Activated naive CD8-positive, alpha-beta T cell treated with anti-CD3 and anti-CD28 coated beads, Interleukin-2, amount 10 ng/mL, durations not matched to agents 7 days and 5 days (primary cell): ENCODE data around the gene MMAB. TPM values are rescaled to one million over a fixed set of nuclear protein-coding genes. Genes with fewer than 3 reads are reported as not detected.

Experiments used
- ATAC-seq: fragments of 150-1000 bp; cut with Tn5 transposase; one replicate; pipeline ENCODE4 v1.10.0; 2021; ENCODE audit warnings: low read depth, moderate library complexity
- POLR2A ChIA-PET: fragments of 350-600 bp; sonication (Branson Sonifier 250); formaldehyde crosslinking; loops from one replicate; lab custom pipeline; 2021; ENCODE audit warnings: antibody characterized with exemption; lab: Charles Lee
- DNase-seq: peaks from one replicate; pipeline ENCODE4 v3.0.0; 2021
- H3K27ac Mint-ChIP-seq: one replicate; pipeline ENCODE4 v1.8.0; 2022; ENCODE audit warnings: mild to moderate bottlenecking, mixed read lengths
- H3K27me3 Mint-ChIP-seq: one replicate; pipeline ENCODE4 v1.8.0; 2022; ENCODE audit warnings: mild to moderate bottlenecking, moderate library complexity, mixed read lengths
- H3K36me3 Mint-ChIP-seq: one replicate; pipeline ENCODE4 v1.8.0; 2021; ENCODE audit warnings: mild to moderate bottlenecking, mixed read lengths
- H3K4me1 Mint-ChIP-seq: one replicate; pipeline ENCODE4 v1.8.0; 2021; ENCODE audit warnings: mixed read lengths
- H3K4me3 Mint-ChIP-seq: one replicate; pipeline ENCODE4 v1.8.0; 2022; ENCODE audit warnings: mild to moderate bottlenecking, moderate library complexity, mixed read lengths
- H3K9me3 Mint-ChIP-seq: one replicate; pipeline ENCODE4 v1.8.0; 2021; ENCODE audit warnings: mixed read lengths
- total RNA-seq, 2 experiments: library from RNA; stranded (reverse); gene quantifications; one replicate each; pipeline ENCODE4 v1.2.3, GENCODE V29; 2021

The MMAB gene
- total RNA-seq, 2 experiments from 2014 or later: 31.8 to 32.4 TPM

DNA sequence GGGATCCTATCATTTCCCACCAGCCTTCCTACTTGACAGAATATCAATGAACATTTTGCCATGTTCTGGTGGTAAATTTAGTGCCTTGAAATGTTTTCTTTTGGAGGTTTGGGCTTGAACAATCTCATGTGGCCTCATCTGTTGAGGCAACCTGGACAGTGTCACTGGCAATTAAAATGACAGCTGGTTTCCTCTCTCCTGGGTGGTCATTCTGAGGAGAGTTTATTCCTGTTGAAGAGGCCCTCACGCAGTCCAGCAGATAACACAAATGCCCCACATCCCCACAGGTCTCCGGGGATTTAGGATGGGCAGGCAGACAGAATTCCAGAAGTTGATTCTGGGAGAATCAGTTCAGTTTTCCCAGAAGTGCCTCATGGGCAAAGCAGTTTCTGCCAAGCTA is 41.9 kb downstream of the MMAB start:
- Mint-ChIP-seq H3K4me1 (no peaks in the 10 kb centered on the region), H3K36me3 (peaks cover 2% of the 10 kb centered on the region), H3K9me3 (no peaks in the 10 kb centered on the region), H3K27me3 (no peaks in the 10 kb centered on the region), H3K4me3 (no peak overlapping the region), H3K27ac (no peak overlapping the region)
- ATAC-seq (no peak), DNase-seq (no peak)
- POLR2A ChIA-PET: no interaction called here

DNA sequence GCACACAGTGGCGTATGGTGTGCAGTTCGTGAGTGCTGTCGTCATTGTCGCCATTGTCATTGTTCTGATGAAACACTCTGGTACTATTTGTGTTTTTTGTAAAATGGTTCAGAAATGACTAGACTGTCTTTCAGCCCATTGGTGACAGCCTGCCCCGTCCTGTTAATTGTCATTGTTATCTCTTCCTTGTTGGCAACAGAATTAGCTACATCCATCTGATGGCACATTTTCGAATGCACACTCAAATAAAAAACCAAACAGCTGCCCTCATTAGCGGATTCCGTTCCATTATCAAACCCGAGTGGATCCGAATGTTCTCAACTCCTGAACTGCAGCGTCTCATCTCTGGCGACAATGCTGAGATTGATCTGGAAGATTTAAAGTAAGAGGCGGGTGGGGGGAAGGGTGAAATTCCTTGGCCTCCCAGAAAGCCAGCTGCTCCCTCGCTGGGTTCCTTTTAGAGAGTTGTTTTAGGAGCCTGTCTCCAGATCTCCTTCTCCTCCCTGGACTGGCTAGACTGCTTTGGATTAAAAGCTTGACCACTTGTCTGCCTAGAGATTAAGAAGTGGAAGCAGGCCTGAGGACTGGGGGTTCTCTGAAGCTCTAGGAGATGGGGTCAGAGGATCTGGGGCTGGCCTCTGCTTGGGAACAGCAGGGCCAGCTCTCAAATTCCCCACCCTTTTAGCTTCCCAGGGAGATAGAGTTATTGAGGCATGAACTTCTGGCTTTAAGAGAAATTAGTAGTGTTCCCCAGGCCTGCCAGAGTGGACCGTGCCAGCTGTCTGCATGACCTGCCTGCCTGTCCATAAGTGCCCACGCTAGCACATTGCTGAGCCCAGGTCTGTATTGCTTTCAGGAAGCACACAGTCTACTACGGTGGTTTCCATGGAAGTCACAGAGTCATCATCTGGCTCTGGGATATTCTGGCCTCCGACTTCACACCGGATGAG is 43.3 kb downstream of the MMAB start:
- DNase-seq (no peak), ATAC-seq (no peak)
- no peaks in the 10 kb centered on the region for H3K27me3 Mint-ChIP-seq
- H3K4me3 Mint-ChIP-seq: no peak overlapping the region
- H3K4me1 Mint-ChIP-seq: no peaks in the 10 kb centered on the region
- H3K36me3 Mint-ChIP-seq: peaks cover 2% of the 10 kb centered on the region
- POLR2A ChIA-PET: no interaction called here
- H3K27ac Mint-ChIP-seq: no peak overlapping the region
- no peaks in the 10 kb centered on the region for H3K9me3 Mint-ChIP-seq

DNA sequence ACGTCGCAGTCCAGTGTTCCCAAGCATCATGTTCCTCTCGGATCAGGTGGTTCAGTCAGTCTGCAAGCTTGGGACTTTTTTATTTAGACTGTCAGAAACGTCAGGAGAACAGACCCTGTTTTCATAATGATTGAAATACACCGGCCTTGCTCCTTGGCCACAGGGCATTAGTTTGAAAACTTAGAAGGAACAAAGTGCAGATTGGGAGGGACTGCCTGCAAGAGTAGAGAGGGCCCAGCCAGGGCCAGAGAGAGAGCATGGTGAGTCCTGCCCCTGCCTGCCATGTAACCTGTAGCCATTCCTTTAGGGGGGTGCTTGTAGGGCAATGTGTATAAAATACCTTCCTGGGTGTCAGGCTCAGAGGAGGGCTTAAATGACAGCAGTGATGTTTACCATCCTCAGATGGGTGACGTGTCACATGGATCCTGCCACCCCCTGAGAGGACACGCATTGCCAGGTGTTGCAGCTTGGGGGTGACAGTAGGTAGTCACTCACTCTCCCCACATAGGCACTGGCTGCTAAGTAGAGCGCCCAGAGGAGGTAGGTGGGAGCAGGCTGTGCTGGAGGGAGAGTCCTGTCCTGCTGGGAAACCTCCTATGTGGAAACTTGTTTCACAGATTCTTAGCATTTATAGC is 45.7 kb downstream of the MMAB start:
- H3K9me3 Mint-ChIP-seq: no peaks in the 10 kb centered on the region
- no peak overlapping the region for H3K27ac Mint-ChIP-seq
- DNase-seq: no peak
- H3K36me3 Mint-ChIP-seq: peaks cover 2% of the 10 kb centered on the region
- H3K27me3 Mint-ChIP-seq: no peaks in the 10 kb centered on the region
- H3K4me1 Mint-ChIP-seq: no peaks in the 10 kb centered on the region
- POLR2A ChIA-PET: no interaction called here
- no peak for ATAC-seq
- no peak overlapping the region for H3K4me3 Mint-ChIP-seq

DNA sequence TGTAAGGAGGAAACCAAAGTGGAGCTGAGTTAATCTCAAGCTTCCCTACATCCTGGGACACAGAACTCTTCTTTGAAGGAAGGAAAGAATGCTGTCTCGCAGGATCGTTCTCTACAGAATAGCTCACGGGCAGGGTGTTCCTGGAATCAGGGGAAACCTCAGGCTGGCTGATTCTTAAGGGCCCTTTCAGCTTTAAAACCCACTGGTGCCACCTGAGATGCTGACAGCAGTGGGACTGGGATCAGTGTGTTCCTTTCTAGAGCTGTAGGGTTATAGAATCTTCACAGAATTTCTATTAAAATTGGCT is 48.1 kb downstream of the MMAB start:
- Mint-ChIP-seq H3K9me3 (no peaks in the 10 kb centered on the region), H3K36me3 (peaks cover 3% of the 10 kb centered on the region), H3K27me3 (no peaks in the 10 kb centered on the region), H3K4me1 (no peaks in the 10 kb centered on the region), H3K27ac (no peak overlapping the region), H3K4me3 (no peak overlapping the region)
- no peak for ATAC-seq
- DNase-seq: no peak
- POLR2A ChIA-PET: no interaction called here

DNA sequence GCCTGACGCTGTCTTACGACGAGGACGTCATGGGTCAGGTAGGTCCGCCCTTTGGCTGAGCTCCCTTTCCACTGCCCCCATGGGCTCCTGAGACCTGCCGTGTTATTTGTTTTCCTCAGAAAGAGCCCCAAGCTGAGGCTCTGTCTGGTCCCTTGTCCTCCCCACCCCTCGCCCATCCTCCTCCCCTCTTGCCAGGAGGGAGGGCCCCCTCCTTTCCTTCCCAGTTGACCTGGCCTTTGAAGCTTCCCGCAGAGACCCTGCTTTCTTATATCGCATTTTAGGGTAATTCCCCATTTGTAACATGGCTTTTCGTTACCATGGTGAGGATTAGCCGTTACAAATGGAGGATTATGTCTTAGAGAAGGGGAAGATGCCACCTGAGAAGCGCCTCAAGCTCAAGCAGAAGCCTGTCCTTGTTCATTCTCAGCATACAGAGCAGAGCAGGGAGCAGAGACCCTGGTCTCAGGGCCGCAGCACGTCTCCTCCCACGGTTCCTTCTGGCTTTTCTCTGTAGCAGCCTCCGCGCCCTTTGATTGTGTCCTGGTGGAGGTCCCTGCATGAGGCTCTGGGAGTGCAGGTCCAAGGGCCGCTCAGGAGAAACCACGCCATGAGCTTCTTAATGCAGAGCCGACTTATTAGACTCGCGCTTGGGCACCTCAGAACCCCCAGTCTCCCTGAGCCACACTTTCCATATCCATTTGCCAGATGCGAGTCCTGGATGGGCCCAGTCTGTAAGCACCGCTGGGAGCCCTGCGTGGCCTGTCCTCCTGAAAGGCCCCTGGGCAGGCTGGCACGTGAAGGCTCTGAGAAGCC is 48.6 kb downstream of the MMAB start:
- Mint-ChIP-seq H3K27me3 (no peaks in the 10 kb centered on the region), H3K36me3 (peaks cover 3% of the 10 kb centered on the region)
- POLR2A ChIA-PET: no interaction called here

DNA sequence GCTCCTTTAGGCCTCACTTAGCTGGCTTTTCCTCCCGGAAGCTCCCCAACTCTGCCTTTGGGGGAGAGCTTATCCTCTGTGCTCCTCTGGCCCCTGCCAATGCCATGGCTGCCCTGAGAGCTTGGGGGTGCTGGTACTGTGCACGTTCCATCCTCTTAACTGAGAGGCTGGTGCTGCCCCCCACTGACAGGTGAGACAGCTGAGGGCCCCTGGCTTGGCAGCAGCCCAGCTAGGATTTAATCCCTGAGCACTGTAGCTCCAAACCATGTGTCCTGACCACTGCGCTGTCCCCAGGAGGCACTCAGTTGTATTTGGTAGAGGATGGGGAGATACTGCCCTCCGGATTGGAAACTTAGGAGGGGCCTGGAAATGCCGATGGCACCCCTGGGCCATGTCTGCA is 49.8 kb downstream of the MMAB start:
- Mint-ChIP-seq H3K36me3 (peaks cover 3% of the 10 kb centered on the region), H3K9me3 (no peaks in the 10 kb centered on the region), H3K4me3 (no peak overlapping the region), H3K4me1 (no peaks in the 10 kb centered on the region), H3K27me3 (no peaks in the 10 kb centered on the region), H3K27ac (no peak overlapping the region)
- DNase-seq (no peak), ATAC-seq (no peak)
- POLR2A ChIA-PET: no interaction called here

More for the DNA sequence above, 48.6 kb downstream of the MMAB start:
- DNase-seq (no peak), ATAC-seq (no peak)
- no peak overlapping the region for H3K27ac Mint-ChIP-seq
- H3K9me3 Mint-ChIP-seq: no peaks in the 10 kb centered on the region
- no peak overlapping the region for H3K4me3 Mint-ChIP-seq
- no peaks in the 10 kb centered on the region for H3K4me1 Mint-ChIP-seq

DNA sequence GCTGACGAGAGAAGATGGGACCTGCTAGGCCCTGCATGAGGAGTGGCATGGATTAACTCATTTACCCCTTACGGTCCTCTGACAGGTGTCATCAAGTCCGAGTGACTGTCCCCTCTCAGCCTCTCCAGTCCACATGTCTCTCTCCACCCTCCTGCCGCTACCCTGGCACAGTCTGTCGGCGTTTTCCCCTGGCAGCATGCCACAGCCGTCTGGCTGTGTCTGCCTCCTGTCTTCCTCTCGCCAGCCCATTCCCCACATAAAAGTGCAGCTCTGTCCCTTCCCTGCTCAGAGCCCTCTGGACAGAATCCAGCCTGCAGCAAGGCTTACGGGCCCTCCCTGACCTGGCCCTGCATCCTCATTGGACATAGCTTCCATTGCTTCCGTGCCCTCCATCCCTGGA is 50.2 kb downstream of the MMAB start:
- Mint-ChIP-seq H3K4me1 (no peaks in the 10 kb centered on the region), H3K27ac (no peak overlapping the region), H3K36me3 (peaks cover 3% of the 10 kb centered on the region), H3K9me3 (no peaks in the 10 kb centered on the region), H3K27me3 (no peaks in the 10 kb centered on the region), H3K4me3 (no peak overlapping the region)
- DNase-seq: no peak
- POLR2A ChIA-PET: no interaction called here
- no peak for ATAC-seq

DNA sequence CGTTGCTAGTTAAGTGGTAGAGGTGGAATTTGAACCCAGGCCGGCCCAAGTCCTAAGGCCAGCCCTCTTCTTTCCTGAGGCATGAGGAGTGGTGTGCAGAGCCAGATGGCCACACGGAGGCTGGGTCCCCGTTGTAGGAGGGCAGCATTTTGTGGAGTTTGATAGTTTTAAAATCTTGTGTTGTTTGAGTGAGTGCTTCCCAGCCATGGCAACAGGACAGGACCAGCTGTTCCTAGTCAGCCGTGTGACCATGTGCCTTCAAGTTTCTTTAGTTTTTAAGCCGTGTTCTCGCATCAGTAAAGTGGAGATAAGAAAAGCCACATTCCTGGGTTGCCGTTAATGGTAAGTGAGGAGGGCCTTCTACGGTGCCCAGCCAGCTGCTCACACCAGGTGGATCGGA is 51.5 kb downstream of the MMAB start:
- no peaks in the 10 kb centered on the region for H3K9me3 Mint-ChIP-seq
- no peaks in the 10 kb centered on the region for H3K4me1 Mint-ChIP-seq
- no peak overlapping the region for H3K27ac Mint-ChIP-seq
- no peak for DNase-seq
- H3K4me3 Mint-ChIP-seq: no peak overlapping the region
- POLR2A ChIA-PET: interaction anchor here (0.6 kb wide), 1 partner anchor 147 kb away, joined by 3 read pairs; no protein-coding TSS in a partner anchor
- no peaks in the 10 kb centered on the region for H3K27me3 Mint-ChIP-seq
- no peak for ATAC-seq
- H3K36me3 Mint-ChIP-seq: peaks cover 4% of the 10 kb centered on the region

DNA sequence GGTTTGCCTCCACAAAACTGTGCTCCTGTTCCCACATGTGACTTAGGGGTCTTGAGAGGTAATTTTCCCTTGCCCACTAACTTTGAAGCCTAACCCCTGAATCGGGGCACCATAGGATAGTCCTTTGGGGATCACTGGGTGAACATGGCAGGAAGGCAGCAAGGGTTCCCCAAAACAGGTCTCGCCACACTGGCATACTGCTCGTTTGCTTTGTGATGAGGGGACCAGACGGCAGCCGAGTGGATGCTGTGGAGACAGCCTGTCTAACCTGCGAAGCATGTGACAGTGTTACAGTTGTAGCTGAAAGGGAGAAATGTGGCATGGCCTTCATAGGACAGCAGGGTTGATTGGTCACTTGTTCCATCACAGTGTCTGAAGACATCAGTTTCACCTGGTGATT is 53.5 kb downstream of the MMAB start:
- no peaks in the 10 kb centered on the region for H3K27me3 Mint-ChIP-seq
- no peak for ATAC-seq
- POLR2A ChIA-PET: no interaction called here
- H3K36me3 Mint-ChIP-seq: peaks cover 4% of the 10 kb centered on the region
- H3K9me3 Mint-ChIP-seq: no peaks in the 10 kb centered on the region
- H3K4me3 Mint-ChIP-seq: no peak overlapping the region
- no peak overlapping the region for H3K27ac Mint-ChIP-seq
- no peaks in the 10 kb centered on the region for H3K4me1 Mint-ChIP-seq
- no peak for DNase-seq

DNA sequence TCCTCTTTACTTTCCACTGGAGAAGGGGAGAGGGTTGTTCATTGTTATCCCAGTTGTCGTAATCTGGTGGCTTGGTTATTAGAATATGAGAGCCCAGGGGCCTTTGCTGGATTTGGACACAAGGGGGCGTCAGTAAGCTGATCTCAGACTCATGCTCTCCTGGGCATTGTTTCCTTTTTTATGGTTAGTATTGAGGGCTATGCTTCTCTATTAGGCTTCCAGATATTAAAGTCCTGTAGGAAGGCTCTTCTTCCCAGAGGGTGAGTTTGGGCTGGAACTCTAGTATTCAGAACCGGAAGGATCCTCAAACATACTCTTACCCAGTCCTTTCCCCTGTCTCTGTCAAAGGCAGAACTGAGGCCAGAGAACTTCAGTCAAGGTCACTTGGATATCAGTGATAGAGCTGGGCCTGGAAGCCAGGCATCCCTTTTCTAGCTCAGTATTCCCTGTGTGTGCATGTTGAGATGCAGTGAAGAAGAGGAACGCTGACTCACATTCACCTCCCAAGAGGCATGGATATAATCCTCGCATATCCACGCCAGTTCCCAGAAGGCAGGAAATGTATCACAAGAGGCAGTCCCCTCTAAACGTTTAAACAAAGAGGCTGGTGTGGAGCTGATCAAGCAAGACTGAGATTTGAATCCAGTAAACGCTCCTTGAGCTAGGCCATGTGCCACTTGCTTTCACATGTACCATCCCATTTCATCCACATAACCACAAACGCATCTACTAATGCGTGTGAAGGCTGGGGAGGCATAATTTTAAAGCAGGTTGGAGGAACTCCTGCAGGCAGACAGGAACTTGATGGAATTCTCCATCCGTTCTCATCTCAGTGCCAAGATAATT is 54.3 kb downstream of the MMAB start:
- H3K36me3 Mint-ChIP-seq: peaks cover 7% of the 10 kb centered on the region
- DNase-seq (peak; percentile 49), ATAC-seq (peak; percentile 77)
- H3K9me3 Mint-ChIP-seq: no peaks in the 10 kb centered on the region
- POLR2A ChIA-PET: no interaction called here
- H3K4me1 Mint-ChIP-seq: no peaks in the 10 kb centered on the region
- no peaks in the 10 kb centered on the region for H3K27me3 Mint-ChIP-seq
- H3K4me3 Mint-ChIP-seq: no peak overlapping the region
- no peak overlapping the region for H3K27ac Mint-ChIP-seq

DNA sequence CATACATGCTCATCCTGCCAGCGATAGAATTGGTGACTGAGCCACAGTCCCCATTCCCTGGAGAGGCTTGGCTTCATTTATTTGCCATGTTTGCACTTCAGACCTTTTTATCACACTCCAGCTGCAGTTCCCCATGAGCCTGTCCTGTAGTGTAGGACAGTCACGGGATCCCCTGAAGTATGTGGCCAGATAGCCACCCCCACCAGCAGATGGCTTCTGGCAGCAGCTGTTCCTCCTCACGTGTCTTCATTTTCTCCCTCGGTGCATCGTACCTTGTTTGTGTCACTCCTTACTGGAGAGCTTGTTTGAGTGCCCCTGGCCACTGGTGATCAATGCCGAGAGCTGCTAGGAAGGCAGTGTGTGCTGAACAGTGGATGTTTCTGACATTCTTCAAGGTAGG is 55.7 kb downstream of the MMAB start:
- H3K27me3 Mint-ChIP-seq: no peaks in the 10 kb centered on the region
- H3K27ac Mint-ChIP-seq: no peak overlapping the region
- ATAC-seq (no peak), DNase-seq (no peak)
- no peaks in the 10 kb centered on the region for H3K4me1 Mint-ChIP-seq
- no peaks in the 10 kb centered on the region for H3K9me3 Mint-ChIP-seq
- POLR2A ChIA-PET: no interaction called here
- H3K4me3 Mint-ChIP-seq: no peak overlapping the region
- H3K36me3 Mint-ChIP-seq: peaks cover 9% of the 10 kb centered on the region

DNA sequence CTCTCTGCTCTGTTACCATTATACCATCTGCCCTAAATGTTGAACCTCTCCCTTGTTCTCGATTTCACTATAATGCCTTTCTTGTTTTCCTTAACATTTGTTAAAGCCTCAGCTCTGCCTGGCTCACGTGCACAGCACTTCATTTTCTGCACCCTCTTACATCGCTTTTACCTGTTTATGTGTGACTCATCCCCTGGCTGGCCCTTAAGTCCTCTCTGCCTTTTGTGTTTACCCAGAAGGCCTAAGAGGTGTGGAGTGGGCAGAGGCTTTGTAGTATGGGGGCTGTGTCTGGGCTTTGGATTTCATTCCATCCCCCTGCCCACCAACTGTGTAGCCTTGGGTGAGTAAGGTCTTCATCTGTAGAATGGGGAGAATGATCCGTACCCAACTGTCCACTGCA is 59.3 kb downstream of the MMAB start:
- H3K36me3 Mint-ChIP-seq: peaks cover 18% of the 10 kb centered on the region
- ATAC-seq: no peak
- POLR2A ChIA-PET: no interaction called here

DNA sequence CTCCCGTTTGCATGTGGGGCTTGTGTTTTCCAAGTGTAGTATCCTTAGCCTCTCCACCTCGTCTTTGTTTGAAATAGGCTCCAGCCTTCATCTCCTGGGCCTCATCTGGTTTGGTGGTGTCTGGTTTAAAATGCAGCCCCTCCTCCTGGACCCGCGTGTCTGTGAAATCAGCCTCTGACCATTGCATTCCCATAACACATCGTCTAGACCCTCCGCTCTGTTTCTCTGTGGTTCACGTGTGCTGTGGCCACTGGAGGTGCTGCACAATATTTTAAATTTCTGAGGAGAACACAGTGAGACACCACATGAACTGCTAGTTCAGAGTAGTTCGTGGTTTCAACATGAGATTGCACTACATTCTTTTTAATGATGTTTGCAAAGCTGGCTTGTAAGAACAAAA is 60.3 kb downstream of the MMAB start:
- DNase-seq (no peak), ATAC-seq (no peak)
- POLR2A ChIA-PET: no interaction called here
- peaks cover 18% of the 10 kb centered on the region for H3K36me3 Mint-ChIP-seq
- no peaks in the 10 kb centered on the region for H3K4me1 Mint-ChIP-seq
- no peaks in the 10 kb centered on the region for H3K27me3 Mint-ChIP-seq
- H3K9me3 Mint-ChIP-seq: no peaks in the 10 kb centered on the region
- H3K4me3 Mint-ChIP-seq: no peak overlapping the region
- H3K27ac Mint-ChIP-seq: no peak overlapping the region

More for the DNA sequence above, 59.3 kb downstream of the MMAB start:
- no peak for DNase-seq
- H3K4me3 Mint-ChIP-seq: no peak overlapping the region
- H3K9me3 Mint-ChIP-seq: no peaks in the 10 kb centered on the region
- no peaks in the 10 kb centered on the region for H3K27me3 Mint-ChIP-seq
- no peaks in the 10 kb centered on the region for H3K4me1 Mint-ChIP-seq
- H3K27ac Mint-ChIP-seq: no peak overlapping the region
